ENCODE data around the gene RAB11FIP5. TPM values are rescaled to one million over a fixed set of nuclear protein-coding genes. Genes with fewer than 3 reads are reported as not detected.

Gene RAB11FIP5
- total and polyA plus RNA-seq, 2 of the 4 experiments (the other 2 are of a cell fraction): 21.5 to 34.5 TPM

DNA sequence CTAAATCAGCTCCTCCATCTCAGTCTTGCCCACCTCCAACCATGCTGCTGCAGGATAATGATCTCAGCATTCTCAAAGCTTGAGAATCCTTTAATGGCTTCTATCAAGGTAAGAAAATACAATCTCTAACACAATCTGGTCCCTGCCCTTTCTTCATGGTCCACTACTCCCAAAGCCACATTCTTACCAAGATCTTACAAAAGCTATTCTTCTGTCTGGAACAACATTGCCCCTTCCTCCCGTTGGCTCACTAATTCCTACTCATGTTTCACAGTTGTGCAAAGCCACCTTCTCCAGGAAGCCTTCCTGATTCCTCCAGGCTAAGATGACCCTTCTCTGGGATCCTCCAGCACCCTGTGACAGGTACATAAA lies 35.3 kb downstream of the RAB11FIP5 start:
- H3K9me3 ChIP-seq (ENCODE audit: control insufficient read depth, insufficient read depth, low read length): no peaks in the 10 kb centered on the region
- no peak overlapping the region for H3K18ac ChIP-seq (ENCODE audit: low read depth, low read length)
- no peak overlapping the region for H3K4ac ChIP-seq (ENCODE audit: low read depth, low read length)
- no peak overlapping the region for H4K91ac ChIP-seq (ENCODE audit: insufficient read depth, low read depth, low read length)
- no peak overlapping the region for H2BK15ac ChIP-seq (ENCODE audit: low read depth, low read length)
- H4K20me1 ChIP-seq (ENCODE audit: insufficient read depth, low read length): peaks cover 40% of the 10 kb centered on the region
- no peak overlapping the region for H3K4me2 ChIP-seq (ENCODE audit: low read depth, low read length)
- no peak overlapping the region for H2AFZ ChIP-seq (replicated peaks; ENCODE audit: low read length, poor library complexity)
- H3K4me3 ChIP-seq (ENCODE audit: insufficient read depth, low read depth, low read length): no peak overlapping the region
- no peaks in the 10 kb centered on the region; the same call in 1 of the 2 replicates for H3K4me1 ChIP-seq (ENCODE audit: control insufficient read depth, insufficient read depth, low read length)
- H4K5ac ChIP-seq (ENCODE audit: low read depth, low read length): no peak overlapping the region
- H3K36me3 ChIP-seq (ENCODE audit: control insufficient read depth, insufficient read depth, low read length): peaks cover 48% of the 10 kb centered on the region
- no peaks in the 10 kb centered on the region for H3K9me1 ChIP-seq (ENCODE audit: insufficient read depth, low read length)
- no CpG with 5 or more reads among the region's 1 CpG for WGBS, 2 experiments (ENCODE audit: extremely low coverage in 2 of 2, insufficient read length in 1 of 2)
- no peak overlapping the region for H2AK5ac ChIP-seq (ENCODE audit: low read depth, low read length)
- dilution Hi-C loops (cut with HindIII; ENCODE audit: low sequenced_read_pairs, unreplicated experiment): no loop called here
- ATAC-seq (ENCODE audit: low read depth) (no peak), DNase-seq (no peak)
- H4K8ac ChIP-seq (ENCODE audit: low read depth in 2 of 2, low read length in 2 of 2): no peak overlapping the region
- no peak overlapping the region for H2BK120ac ChIP-seq (ENCODE audit: low read depth, low read length)
- H3K9ac ChIP-seq (ENCODE audit: low read depth, low read length): no peak overlapping the region
- no TSS peak for BruUV-seq (replicated peaks)
- in situ Hi-C loops (cut with MboI; ENCODE audit: low sequenced_read_pairs): no loop called here
- H3K23ac ChIP-seq (ENCODE audit: low read depth, low read length): no peak overlapping the region
- no peak overlapping the region for H3K14ac ChIP-seq (replicated peaks; ENCODE audit: low read depth, low read length)
- no peak overlapping the region for H3K56ac ChIP-seq (ENCODE audit: extremely low read depth, insufficient read depth, low read length)
- no peak overlapping the region for H3K27ac ChIP-seq (ENCODE audit: insufficient read depth, low read length)
- CTCF ChIA-PET: interaction anchor here (0.7 kb wide), 1 partner anchor 79 kb away, joined by 4 read pairs; no protein-coding TSS in a partner anchor
- H2AK9ac ChIP-seq (replicated peaks; ENCODE audit: low read depth, low read length, poor library complexity): no peak overlapping the region
- H2BK5ac ChIP-seq (ENCODE audit: low read depth, low read length, poor library complexity, severe bottlenecking): no peak overlapping the region
- H3K27me3 ChIP-seq (ENCODE audit: control insufficient read depth, insufficient read depth, low read length): no peaks in the 10 kb centered on the region
- TF ChIP-seq MXI1 (IDR thresholded peaks at IDR 0.05; ENCODE audit: borderline replicate concordance, low read depth, low read length) (no peak), CEBPB (IDR thresholded peaks at IDR 0.05; ENCODE audit: low read depth, low read length) (no peak), POLR2A (IDR thresholded peaks at IDR 0.05; ENCODE audit: low read depth, low read length) (no peak), NFE2L2 (IDR thresholded peaks at IDR 0.05; ENCODE audit: low read depth, low read length) (no peak), RAD21 (IDR thresholded peaks at IDR 0.05; ENCODE audit: low read length) (no peak), FOS (IDR thresholded peaks at IDR 0.05; ENCODE audit: low read depth, low read length) (no peak), MAZ (IDR thresholded peaks at IDR 0.05; ENCODE audit: borderline replicate concordance, low read depth, low read length) (no peak), MAFK (IDR thresholded peaks at IDR 0.05; ENCODE audit: low read depth, low read length) (no peak), BHLHE40 (IDR thresholded peaks at IDR 0.05; ENCODE audit: low read depth, low read length) (no peak), RCOR1 (IDR thresholded peaks at IDR 0.05; ENCODE audit: insufficient replicate concordance, low read length) (no peak)
- TF ChIP-seq, protein P1, sequence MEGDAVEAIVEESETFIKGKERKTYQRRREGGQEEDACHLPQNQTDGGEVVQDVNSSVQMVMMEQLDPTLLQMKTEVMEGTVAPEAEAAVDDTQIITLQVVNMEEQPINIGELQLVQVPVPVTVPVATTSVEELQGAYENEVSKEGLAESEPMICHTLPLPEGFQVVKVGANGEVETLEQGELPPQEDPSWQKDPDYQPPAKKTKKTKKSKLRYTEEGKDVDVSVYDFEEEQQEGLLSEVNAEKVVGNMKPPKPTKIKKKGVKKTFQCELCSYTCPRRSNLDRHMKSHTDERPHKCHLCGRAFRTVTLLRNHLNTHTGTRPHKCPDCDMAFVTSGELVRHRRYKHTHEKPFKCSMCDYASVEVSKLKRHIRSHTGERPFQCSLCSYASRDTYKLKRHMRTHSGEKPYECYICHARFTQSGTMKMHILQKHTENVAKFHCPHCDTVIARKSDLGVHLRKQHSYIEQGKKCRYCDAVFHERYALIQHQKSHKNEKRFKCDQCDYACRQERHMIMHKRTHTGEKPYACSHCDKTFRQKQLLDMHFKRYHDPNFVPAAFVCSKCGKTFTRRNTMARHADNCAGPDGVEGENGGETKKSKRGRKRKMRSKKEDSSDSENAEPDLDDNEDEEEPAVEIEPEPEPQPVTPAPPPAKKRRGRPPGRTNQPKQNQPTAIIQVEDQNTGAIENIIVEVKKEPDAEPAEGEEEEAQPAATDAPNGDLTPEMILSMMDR (conservative IDR thresholded peaks at IDR 0.05; ENCODE audit: low read depth, low read length): no peak
- TF ChIP-seq, protein P2, sequence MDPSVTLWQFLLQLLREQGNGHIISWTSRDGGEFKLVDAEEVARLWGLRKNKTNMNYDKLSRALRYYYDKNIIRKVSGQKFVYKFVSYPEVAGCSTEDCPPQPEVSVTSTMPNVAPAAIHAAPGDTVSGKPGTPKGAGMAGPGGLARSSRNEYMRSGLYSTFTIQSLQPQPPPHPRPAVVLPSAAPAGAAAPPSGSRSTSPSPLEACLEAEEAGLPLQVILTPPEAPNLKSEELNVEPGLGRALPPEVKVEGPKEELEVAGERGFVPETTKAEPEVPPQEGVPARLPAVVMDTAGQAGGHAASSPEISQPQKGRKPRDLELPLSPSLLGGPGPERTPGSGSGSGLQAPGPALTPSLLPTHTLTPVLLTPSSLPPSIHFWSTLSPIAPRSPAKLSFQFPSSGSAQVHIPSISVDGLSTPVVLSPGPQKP (IDR thresholded peaks at IDR 0.05; ENCODE audit: borderline replicate concordance, low read depth, low read length): no peak
- H3K79me1 ChIP-seq (ENCODE audit: low read depth in 1 of 2, low read length in 2 of 2): peaks cover 17 to 45% of the 10 kb centered on the region in 2 experiments
- no peak overlapping the region for H2BK20ac ChIP-seq (ENCODE audit: low read depth, low read length)
- POLR2A ChIA-PET (ENCODE audit: unreplicated experiment): interaction anchor here (0.6 kb wide), 1 partner anchor 155 kb away, joined by 4 read pairs; no protein-coding TSS in a partner anchor
- intact Hi-C loops (cut with micrococcal nuclease): no loop called here
